Measurements from ENCODE around the gene PALLD. TPM values are rescaled to one million over a fixed set of nuclear protein-coding genes. Genes with fewer than 3 reads are reported as not detected.

PALLD gene
- polyA plus RNA-seq, 1 donor (not counting 4 experiments of a cell fraction or from before 2014, with no cell fraction given) = 136 TPM

DNA sequence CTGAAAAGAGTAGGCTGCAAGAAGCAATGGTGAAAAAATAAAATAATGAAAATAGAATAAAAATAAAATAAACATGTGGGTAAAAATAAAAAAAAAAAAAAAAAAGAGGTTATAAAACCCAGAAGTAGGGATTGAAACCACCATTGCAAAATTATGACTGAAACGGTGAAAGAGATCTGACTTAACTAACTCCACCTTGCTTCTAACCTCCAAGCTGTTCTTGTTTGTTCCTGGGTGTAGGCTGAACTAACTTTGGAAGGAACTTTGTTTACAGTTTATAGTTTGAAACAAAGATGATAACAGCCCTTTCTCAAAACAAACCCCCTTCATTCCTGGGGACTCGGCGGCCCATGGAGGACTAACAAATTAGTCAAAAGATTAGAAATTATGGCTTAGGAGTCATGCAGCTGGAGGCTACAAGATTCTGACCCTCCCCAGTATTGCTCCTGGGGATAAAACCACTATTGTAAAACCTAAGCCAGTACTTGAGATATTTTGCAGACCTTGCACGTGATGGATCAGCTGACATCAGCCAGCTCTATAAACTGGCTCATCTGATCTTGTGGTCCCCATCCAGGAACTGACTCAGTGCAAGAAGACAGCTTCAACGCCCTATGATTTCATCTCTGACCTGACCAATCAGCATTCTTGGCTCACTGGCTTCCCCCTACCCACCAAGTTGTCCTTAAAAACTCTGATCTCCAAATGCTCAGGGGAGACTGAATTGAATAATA, 47.0 kb upstream of the PALLD start:
- Histone ChIP-seq H3K27me3 (ENCODE audit: control insufficient read depth, extremely low read depth, insufficient read depth, low read length) (no peaks in the 10 kb centered on the region), H3K9ac (ENCODE audit: control insufficient read depth, extremely low read depth, insufficient read depth, low read length) (no peak overlapping the region), H3K27ac (ENCODE audit: control insufficient read depth, insufficient read depth, low read length) (no peak overlapping the region), H2AFZ (ENCODE audit: control insufficient read depth, low read length) (no peak overlapping the region), H3K4me3 (ENCODE audit: control insufficient read depth in 2 of 3, extremely low read depth in 1 of 3, insufficient read depth in 2 of 3, low read depth in 1 of 3, low read length in 3 of 3) (no peak overlapping the region), H3K79me2 (ENCODE audit: control insufficient read depth, insufficient read depth, low read length) (no peaks in the 10 kb centered on the region), H4K20me1 (ENCODE audit: control insufficient read depth, extremely low read depth, insufficient read depth, low read length) (no peaks in the 10 kb centered on the region), H3K4me2 (ENCODE audit: control insufficient read depth, extremely low read depth, insufficient read depth, low read depth, low read length) (no peak overlapping the region), H3K9me3 (ENCODE audit: control insufficient read depth, low read depth, low read length) (no peaks in the 10 kb centered on the region), H3K4me1 (ENCODE audit: control insufficient read depth, extremely low read depth, insufficient read depth, low read length) (peaks cover 14% of the 10 kb centered on the region), H3K36me3 (ENCODE audit: control insufficient read depth in 2 of 2, extremely low read depth in 1 of 2, insufficient read depth in 2 of 2, low read length in 2 of 2) (peaks cover 0 to 5% of the 10 kb centered on the region in 2 experiments), H3K9me1 (ENCODE audit: control insufficient read depth, extremely low read depth, insufficient read depth, low read length) (no peaks in the 10 kb centered on the region)
- no peak for TF ChIP-seq EZH2 (IDR thresholded peaks at IDR 0.05; ENCODE audit: low read length)
- TF ChIP-seq, protein P1, sequence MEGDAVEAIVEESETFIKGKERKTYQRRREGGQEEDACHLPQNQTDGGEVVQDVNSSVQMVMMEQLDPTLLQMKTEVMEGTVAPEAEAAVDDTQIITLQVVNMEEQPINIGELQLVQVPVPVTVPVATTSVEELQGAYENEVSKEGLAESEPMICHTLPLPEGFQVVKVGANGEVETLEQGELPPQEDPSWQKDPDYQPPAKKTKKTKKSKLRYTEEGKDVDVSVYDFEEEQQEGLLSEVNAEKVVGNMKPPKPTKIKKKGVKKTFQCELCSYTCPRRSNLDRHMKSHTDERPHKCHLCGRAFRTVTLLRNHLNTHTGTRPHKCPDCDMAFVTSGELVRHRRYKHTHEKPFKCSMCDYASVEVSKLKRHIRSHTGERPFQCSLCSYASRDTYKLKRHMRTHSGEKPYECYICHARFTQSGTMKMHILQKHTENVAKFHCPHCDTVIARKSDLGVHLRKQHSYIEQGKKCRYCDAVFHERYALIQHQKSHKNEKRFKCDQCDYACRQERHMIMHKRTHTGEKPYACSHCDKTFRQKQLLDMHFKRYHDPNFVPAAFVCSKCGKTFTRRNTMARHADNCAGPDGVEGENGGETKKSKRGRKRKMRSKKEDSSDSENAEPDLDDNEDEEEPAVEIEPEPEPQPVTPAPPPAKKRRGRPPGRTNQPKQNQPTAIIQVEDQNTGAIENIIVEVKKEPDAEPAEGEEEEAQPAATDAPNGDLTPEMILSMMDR (optimal IDR thresholded peaks at IDR 0.05 in 1 of 3, IDR thresholded peaks at IDR 0.05 in 1 of 3, conservative IDR thresholded peaks at IDR 0.05 in 1 of 3; ENCODE audit: extremely low read depth in 1 of 3, insufficient read depth in 2 of 3, low read length in 3 of 3) = no peak
- FAIRE-seq (no peak), DNase-seq (ENCODE audit: low read depth, low spot score) (peak; percentile 41)
- dilution Hi-C loops (cut with MboI; ENCODE audit: extremely low pct_ligation_motif_present, low sequenced_read_pairs) = no loop called here

GRCh38 chr4:168451331-168451730, 45.5 kb upstream of the PALLD start:
- no peaks in the 10 kb centered on the region for H3K79me2 ChIP-seq (ENCODE audit: control insufficient read depth, insufficient read depth, low read length)
- no peaks in the 10 kb centered on the region for H4K20me1 ChIP-seq (ENCODE audit: control insufficient read depth, extremely low read depth, insufficient read depth, low read length)
- H3K27me3 ChIP-seq (ENCODE audit: control insufficient read depth, extremely low read depth, insufficient read depth, low read length) = no peaks in the 10 kb centered on the region
- dilution Hi-C loops (cut with MboI; ENCODE audit: extremely low pct_ligation_motif_present, low sequenced_read_pairs) = no loop called here
- no peaks in the 10 kb centered on the region for H3K9me1 ChIP-seq (ENCODE audit: control insufficient read depth, extremely low read depth, insufficient read depth, low read length)
- peaks cover 14% of the 10 kb centered on the region for H3K4me1 ChIP-seq (ENCODE audit: control insufficient read depth, extremely low read depth, insufficient read depth, low read length)
- no peak overlapping the region for H2AFZ ChIP-seq (ENCODE audit: control insufficient read depth, low read length)
- H3K9me3 ChIP-seq (ENCODE audit: control insufficient read depth, low read depth, low read length) = no peaks in the 10 kb centered on the region
- H3K4me2 ChIP-seq (ENCODE audit: control insufficient read depth, extremely low read depth, insufficient read depth, low read depth, low read length) = peak overlapping the region; percentile 20
- H3K9ac ChIP-seq (ENCODE audit: control insufficient read depth, extremely low read depth, insufficient read depth, low read length) = no peak overlapping the region
- H3K36me3 ChIP-seq (ENCODE audit: control insufficient read depth in 2 of 2, extremely low read depth in 1 of 2, insufficient read depth in 2 of 2, low read length in 2 of 2) = peaks cover 0 to 9% of the 10 kb centered on the region in 2 experiments
- no peak for DNase-seq (ENCODE audit: low read depth, low spot score)
- H3K27ac ChIP-seq (ENCODE audit: control insufficient read depth, insufficient read depth, low read length) = peak overlapping the region; percentile 10
- H3K4me3 ChIP-seq (ENCODE audit: control insufficient read depth in 2 of 3, extremely low read depth in 1 of 3, insufficient read depth in 2 of 3, low read depth in 1 of 3, low read length in 3 of 3) = no peak overlapping the region
- TF ChIP-seq, protein P1 (optimal IDR thresholded peaks at IDR 0.05 in 1 of 3, IDR thresholded peaks at IDR 0.05 in 1 of 3, conservative IDR thresholded peaks at IDR 0.05 in 1 of 3; ENCODE audit: extremely low read depth in 1 of 3, insufficient read depth in 2 of 3, low read length in 3 of 3) = no peak
- no peak for TF ChIP-seq EZH2 (IDR thresholded peaks at IDR 0.05; ENCODE audit: low read length)
- FAIRE-seq = peak; percentile 60

Measured in keratinocyte (primary cell).